Dermis microvascular lymphatic vessel endothelial cell (primary cell): Measurements from ENCODE around the gene AQP2. TPM values are rescaled to one million over a fixed set of nuclear protein-coding genes. Genes with fewer than 3 reads are reported as not detected.
"Not testable (repeated sequence)": the region's sequence is repeated elsewhere in the genome, so short reads cannot be mapped to it uniquely, and the experiment has no call there.

ENCODE experiments used
- DNase-seq, 2 donors: peaks; one replicate each; pipeline versions ENCODE4 v3.0.0 to v3.0.0-alpha.2; 2010; ENCODE audit warnings: low read depth in 2 of 2
- total RNA-seq: library from RNA; depleted of rRNA; stranded (reverse); fragments of >200 nt; gene quantifications from 2 replicates; pipeline ENCODE4 v1.2.1, GENCODE V29; 2014

AQP2 gene
- total RNA-seq, 1 donor from 2014 or later, result not detected

DNA sequence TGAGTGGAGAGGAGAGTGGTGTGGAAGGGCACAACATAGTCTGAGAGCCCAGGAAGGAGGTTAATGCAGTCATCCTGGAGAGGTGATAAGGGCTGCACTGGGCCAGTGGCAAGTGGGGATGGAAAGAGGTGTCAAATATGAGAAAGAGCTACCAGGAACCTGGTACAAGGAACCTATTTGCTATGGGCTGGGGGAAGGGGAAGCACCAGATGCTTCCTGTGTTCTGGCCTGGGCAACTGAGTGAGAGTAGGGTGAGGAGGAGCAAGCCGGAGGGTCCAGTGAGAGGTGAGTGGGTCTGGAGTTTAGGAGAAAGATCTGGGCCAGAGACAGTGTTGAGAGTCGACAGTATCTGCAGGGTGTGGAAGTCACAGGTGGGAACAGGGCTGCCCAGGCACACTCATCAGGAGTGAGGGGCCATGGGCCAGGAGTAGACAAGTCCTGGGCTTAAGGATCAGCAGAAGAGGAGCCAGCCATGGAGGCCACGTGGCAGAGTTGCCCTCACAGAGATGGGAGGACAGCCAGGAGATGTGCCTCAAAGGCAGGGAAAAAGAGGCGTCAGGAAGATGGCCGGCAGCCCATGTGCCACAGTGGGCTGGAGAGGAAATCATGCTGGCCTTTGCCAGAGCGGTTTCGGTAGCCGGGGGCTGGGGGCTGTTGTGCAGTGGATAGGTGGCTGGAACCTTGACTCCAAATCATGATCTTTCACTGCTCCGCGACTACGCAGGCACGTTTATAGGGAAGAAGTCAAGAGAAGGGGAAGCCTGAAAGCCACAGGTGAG lies 19.3 kb downstream of the AQP2 start:
- DNase-seq, result no peak

DNA sequence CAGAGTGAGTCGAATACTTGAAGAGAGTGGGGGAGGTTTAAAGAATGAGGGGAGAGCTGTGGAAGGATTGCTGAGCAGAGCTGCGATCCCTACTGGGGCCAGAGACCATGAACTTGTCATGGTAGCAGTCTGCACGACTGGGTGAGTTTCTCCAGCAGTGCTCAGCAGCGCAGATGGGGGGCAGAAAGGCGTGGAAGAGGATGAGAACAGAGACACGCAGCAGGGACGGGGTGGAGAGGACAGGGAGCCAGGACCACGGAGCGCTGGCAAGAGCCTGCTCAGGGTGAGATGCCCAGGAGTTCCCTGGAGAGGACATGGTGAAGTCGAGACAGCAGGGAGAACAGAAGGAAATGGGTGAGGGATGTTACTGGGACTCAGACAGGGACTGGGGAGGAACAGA lies 20.1 kb downstream of the AQP2 start:
- DNase-seq, result no peak

- DNase-seq, result no peak
Observed at GRCh38 chr12:49971141-49971540, 20.6 kb downstream of the AQP2 start.

DNA sequence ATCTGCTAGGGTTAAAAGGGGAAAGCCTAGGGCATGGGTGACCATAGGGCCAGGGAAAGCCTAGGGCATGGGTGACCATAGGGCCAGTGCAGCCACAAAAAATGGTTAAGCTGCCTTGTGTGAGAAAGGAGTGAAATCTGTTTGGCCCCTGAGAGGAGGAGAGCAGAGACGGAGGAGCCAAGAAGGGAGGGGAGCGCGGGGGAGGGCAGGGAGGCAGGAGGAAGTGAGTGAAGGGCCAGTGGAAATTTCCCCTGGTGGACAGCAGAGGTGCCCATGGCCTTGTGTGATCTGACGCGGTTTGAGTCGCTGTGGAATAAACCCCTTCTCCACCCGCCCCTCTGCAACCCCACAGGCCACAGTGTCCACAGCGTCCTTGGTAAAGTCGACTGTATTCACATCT lies 21.6 kb downstream of the AQP2 start:
- DNase-seq, result no peak

GRCh38 chr12:49972641-49973360 lies 22.3 kb downstream of the AQP2 start, which contains the start of gene AQP6:
AQP6 (plus strand) TSS chr12:49972947; CDS start chr12:49973174, 227 bp downstream.
- no peak for DNase-seq

DNA sequence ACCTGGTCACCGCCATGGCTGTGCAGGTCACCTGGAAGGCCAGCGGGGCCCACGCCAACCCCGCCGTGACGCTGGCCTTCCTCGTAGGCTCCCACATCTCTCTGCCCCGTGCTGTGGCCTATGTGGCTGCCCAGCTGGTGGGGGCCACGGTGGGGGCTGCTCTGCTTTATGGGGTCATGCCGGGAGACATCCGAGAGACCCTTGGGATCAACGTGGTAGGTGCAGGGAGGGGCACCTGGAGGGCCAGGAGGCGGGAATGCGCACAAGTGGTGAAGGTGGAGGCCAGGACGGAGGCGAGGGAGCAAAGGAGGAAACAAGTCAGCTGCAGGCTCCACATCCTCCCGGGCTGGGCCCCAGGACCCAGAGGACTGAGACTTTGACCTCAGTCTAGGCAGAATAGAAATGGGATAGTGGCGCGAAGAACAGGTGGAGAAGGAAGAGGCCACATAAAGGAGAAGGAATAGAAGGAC lies 22.9 kb downstream of the AQP2 start:
- no peak for DNase-seq

GRCh38 chr12:49974231-49974675 lies 23.7 kb downstream of the AQP2 start:
- peak; percentile 45 to 73 for DNase-seq

DNA sequence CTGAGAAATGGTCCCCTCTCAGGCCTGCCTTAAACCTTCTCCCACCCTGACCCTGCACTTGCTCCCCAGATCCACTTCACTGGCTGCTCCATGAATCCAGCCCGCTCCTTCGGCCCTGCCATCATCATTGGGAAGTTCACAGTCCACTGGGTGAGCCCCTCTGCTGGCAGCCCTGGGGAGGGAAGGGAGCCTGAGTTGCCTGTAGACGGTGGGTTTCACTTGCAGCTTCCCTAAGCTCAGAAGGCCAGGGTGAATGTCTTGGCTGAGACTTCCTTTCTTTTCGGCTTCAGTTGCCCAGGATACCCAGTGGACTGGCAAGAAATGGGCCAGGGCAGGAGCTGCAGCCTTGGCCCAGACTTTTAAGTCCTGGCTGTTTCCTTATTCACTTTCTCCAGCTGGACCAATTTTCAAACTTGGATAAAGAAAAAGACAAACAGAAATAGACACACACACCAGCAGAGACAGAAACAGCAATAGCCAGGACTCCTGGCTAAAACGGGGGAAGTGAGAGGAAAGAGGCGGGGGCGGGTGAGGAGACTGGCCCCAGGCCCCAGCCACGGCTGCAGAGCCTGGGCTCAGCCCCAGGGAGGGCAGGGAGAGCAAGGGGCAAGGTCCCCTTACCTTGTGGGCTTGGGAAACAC lies 24.3 kb downstream of the AQP2 start:
- DNase-seq, result no peak

DNA sequence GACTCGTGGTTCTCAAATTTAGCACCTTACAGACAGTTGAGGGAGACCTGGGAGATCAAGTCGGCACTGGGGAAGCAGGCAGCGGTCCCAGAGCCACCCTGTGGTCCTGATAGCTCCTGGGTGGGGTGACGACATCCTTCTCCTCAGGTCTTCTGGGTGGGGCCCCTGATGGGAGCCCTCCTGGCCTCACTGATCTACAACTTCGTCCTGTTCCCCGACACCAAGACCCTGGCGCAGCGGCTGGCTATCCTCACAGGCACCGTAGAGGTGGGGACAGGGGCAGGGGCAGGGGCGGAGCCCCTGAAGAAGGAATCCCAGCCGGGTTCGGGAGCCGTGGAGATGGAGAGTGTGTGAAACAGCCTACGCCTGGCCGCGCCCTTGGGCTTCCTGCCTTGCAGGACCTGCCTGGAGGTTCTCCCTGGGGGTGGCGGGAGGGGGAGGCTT lies 24.8 kb downstream of the AQP2 start:
- DNase-seq, result no peak

DNA sequence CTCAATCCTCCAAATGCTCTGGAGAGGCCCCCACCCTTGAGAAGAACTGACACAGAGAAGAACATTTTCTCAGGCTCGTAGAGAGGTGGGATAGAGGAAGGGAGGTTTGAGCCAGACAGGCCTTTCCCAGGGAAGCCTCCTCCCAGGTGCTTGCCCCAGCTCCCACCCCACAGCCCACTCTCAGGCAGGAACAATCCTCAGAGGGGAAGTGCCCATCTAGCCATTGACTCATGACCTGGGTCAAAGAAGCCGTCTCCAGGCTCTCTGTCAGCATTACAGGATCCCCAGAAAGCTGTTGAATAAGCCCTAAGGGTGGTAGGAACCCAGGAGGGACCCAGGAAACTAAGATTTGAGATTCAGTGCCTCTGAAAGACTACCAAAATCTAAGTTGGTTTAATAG lies 26.0 kb downstream of the AQP2 start:
- no peak for DNase-seq

DNA sequence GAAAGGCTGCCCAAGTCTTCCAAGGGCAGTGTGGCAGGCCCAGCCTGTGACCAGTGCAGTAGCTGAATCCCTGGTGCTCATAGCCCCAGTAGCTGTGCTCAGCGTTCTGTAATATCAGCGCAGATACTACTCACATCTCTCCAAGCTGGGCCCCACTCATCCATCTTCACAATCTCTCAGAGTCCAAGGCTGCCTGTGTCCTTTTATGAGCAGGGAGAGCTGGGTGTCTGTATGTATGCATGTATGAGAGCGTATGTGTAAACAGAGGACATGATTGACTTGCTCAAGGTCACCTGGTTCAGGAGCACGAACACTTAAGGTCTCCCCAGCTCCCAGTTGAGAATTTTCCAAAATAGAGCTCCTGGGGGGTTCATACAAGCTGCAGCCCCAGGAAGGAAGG lies 27.6 kb downstream of the AQP2 start:
- DNase-seq, result no peak

- DNase-seq, result no peak
Observed at GRCh38 chr12:49979016-49979586, 28.6 kb downstream of the AQP2 start.

DNA sequence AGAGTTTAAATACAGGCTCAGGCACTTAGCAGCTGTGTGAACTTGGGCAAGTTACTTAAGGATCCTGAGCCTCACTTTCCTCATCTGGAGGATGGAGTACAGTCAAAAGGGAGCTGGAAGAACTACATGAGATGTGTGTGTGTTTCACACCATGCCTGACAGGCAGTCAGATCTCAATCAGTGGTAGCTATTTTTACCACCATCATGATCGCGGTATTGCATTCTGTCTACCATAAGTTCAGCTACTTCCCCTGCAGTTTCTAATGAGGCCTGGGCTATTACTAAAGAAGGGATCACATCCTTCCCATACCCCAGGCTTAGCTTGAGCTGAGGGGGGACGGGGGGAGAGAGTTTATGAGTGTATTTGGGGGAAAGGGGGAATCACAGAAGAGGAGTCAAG lies 29.3 kb downstream of the AQP2 start:
- DNase-seq, result no peak

DNA sequence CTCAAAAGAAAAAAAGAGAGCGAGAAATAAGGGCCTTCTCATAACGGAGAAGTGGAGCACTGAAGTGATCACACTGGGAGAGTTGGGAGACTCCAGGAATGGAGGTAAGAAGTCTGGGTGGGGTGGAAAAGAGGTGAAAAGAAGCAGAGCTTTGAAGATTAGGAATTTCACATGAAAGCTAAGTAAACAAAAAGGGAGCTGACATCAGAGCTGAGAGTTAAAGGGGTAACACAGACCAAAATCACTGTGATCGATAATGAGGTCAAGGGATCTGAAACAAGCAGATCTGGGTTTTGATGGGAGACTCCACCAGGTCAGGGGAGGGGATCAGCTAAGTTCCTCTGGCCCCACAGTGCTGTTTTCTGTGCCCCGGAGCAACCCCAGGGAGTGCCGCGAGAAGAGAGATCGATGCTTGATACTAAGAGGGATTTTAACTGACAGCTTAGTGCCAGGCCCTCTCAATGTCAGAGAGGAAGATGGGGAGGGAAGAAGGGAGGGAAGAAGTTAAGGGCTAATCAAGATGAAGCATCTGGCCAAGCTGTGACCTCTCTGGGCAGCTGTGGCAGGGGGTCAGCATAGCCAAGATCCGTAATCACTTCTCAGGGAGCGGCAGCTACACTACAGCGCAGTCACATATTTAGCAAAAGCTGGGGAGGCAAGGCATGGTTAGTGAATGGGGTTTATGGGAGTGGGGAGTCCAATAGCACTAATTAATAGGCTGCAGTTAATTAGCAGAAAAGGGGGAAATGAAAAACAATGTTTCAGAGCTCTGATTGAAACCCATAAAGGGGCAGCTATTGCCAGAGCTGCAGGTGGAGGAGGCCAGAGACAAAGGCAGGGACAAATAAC lies 30.2 kb downstream of the AQP2 start:
- no peak for DNase-seq

- DNase-seq, result no peak
Observed at GRCh38 chr12:49982246-49983087, 31.9 kb downstream of the AQP2 start.

DNA sequence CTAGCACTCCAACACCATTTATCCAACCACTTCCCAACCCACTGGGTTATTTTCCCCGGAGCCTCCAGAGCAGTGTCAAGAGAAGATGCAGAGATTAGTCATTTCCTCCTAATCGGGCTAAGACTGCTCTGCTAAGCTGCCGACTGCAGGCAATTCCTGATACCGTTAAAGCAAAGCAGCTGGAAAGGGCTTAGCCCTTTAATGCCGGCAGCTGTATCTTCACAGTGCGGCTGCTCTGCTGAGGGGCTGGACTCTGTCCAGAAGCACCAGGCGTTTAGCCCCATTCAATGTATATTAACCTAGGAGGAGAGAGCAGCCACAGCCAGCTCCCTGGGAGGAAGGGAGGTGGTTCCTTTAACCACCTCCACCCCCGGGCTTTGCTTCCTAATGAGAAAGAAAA lies 33.4 kb downstream of the AQP2 start:
- peak in 1 of 2 donors; percentile 83 for DNase-seq

GRCh38 chr12:49984476-49985359 lies 34.2 kb downstream of the AQP2 start:
- no peak for DNase-seq

DNA sequence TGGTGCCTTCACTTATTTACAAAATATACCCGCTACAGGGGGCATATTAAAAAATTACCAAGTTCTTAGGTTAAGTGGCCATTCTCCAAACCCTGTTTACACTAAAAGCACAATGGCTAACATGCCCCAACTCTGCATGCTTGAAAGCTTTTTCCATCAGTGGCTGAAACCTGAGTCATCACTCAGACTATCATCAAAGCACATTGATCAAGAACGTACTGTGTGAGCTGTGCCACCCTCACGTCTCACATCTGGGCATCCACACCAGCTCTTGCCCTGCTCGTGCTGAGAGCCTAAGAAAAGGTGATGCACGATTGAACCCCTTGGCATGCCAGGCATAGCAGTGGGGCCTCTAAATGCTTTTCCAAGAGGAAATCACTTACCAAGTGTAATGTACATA lies 35.4 kb downstream of the AQP2 start:
- no peak for DNase-seq

DNA sequence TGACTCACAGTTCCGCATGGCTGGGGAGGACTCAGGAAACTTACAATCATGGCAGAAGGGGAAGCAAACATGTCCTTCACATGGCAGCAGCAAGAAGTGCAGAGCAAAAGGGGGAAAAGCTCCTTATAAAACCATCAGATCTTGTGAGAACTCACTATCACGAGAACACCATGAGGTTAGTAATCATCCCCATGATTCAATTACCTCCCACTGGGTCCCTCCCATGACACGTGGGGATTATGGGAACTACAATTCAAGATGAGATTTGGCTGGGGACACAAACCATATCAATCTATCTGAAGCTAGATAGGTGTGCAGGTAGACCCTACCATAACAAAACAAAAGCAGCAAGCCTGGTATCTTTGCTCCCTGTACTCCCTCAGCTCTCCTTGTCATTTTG lies 35.9 kb downstream of the AQP2 start:
- DNase-seq, result not testable (repeated sequence)
